H1 (cell line): ENCODE results near the gene PXK. TPM values are rescaled to one million over a fixed set of nuclear protein-coding genes. Genes with fewer than 3 reads are reported as not detected.

Experiments used
- CTCF ChIA-PET: fragments of 300-600 bp; sonication (Branson Sonifier 250); formaldehyde crosslinking; loops from one replicate; lab custom pipeline; 2021; ENCODE audit not compliant: partially characterized antibody; lab: Charles Lee
- POLR2A ChIA-PET: fragments of 300-600 bp; sonication (Branson Sonifier 250); formaldehyde crosslinking; loops from one replicate; lab custom pipeline; 2021; ENCODE audit warnings: inconsistent platforms; ENCODE audit not compliant: partially characterized antibody; lab: Charles Lee
- DNase-seq, 2 experiments: peaks; one replicate each; pipeline versions ENCODE4 v3.0.0 to v3.0.0-alpha.2; 2010 to 2022; ENCODE audit warnings: low spot score in 2 of 2, low read depth in 1 of 2, mixed read lengths in 1 of 2
- FAIRE-seq: peaks from 2 replicates; lab custom pipeline; 2011; peaks lifted over from hg19 to GRCh38; lab: Jason Lieb, UNC
- H2AFZ ChIP-seq: 2 replicates; pipeline ENCODE4 v1.8.1; 2012; ENCODE audit warnings: low read length, inconsistent platforms
- H2AK5ac ChIP-seq: 2 replicates; pipeline ENCODE4 v1.6.1; 2013; ENCODE audit warnings: low read depth, low read length
- H2BK120ac ChIP-seq: replicated peaks from 2 replicates; pipeline ENCODE3; 2013; ENCODE audit warnings: low read depth, low read length, inconsistent platforms
- H2BK12ac ChIP-seq: 2 replicates; pipeline ENCODE4 v1.6.1; 2013; ENCODE audit warnings: low read depth, low read length
- H2BK15ac ChIP-seq: 2 replicates; pipeline ENCODE4 v1.6.1; 2013; ENCODE audit warnings: low read length
- H2BK20ac ChIP-seq: 2 replicates; pipeline ENCODE4 v1.6.1; 2013; ENCODE audit warnings: low read length
- H2BK5ac ChIP-seq: 2 replicates; pipeline ENCODE4 v1.6.1; 2013; ENCODE audit warnings: low read depth, low read length
- H3K14ac ChIP-seq: 2 replicates; pipeline ENCODE4 v1.6.1; 2013; ENCODE audit warnings: inconsistent platforms; ENCODE audit not compliant: insufficient read length
- H3K18ac ChIP-seq: 2 replicates; pipeline ENCODE4 v1.6.1; 2013; ENCODE audit warnings: low read length; ENCODE audit errors: extremely low read depth
- H3K23ac ChIP-seq: 2 replicates; pipeline ENCODE4 v1.6.1; 2013; ENCODE audit warnings: inconsistent platforms; ENCODE audit not compliant: insufficient read length
- H3K23me2 ChIP-seq: 2 replicates; pipeline ENCODE4 v1.6.1; 2013; ENCODE audit warnings: low read depth, low read length
- H3K27ac ChIP-seq: 2 replicates; pipeline ENCODE4 v1.6.1; 2011; ENCODE audit warnings: low read depth, low read length, inconsistent platforms
- H3K27me3 ChIP-seq, 4 experiments: replicated peaks in 1 of 4; 1 replicate in 1 of 4; 2 replicates in 3 of 4; pipeline versions ENCODE4 v1.6.1 to v1.8.1; 2011 to 2013; ENCODE audit warnings: low read length in 3 of 4, mild to moderate bottlenecking in 3 of 4, inconsistent platforms in 2 of 4, mixed read lengths in 2 of 4, moderate library complexity in 1 of 4; ENCODE audit not compliant: control insufficient read depth in 3 of 4, insufficient read depth in 3 of 4; ENCODE audit errors: extremely low read depth in 1 of 4
- H3K36me3 ChIP-seq, 4 experiments: 2 replicates each; pipeline versions ENCODE4 v1.6.1 to v1.8.1; 2011 to 2013; ENCODE audit warnings: mild to moderate bottlenecking in 4 of 4, low read length in 3 of 4, moderate library complexity in 2 of 4, control low read depth in 1 of 4, inconsistent platforms in 1 of 4; ENCODE audit not compliant: insufficient read depth in 4 of 4, control insufficient read depth in 2 of 4
- H3K4ac ChIP-seq: replicated peaks from 2 replicates; pipeline ENCODE3; 2013; ENCODE audit warnings: low read length, low read depth, mixed read lengths, inconsistent platforms; ENCODE audit not compliant: insufficient read length
- H3K4me1 ChIP-seq, 4 experiments: replicated peaks in 1 of 4; 1 replicate in 1 of 4; 2 replicates in 3 of 4; pipeline versions ENCODE4 v1.6.1 to v1.8.1; 2011 to 2013; ENCODE audit warnings: low read length in 3 of 4, inconsistent platforms in 2 of 4, mixed read lengths in 1 of 4; ENCODE audit not compliant: insufficient read depth in 4 of 4, control insufficient read depth in 3 of 4
- H3K4me2 ChIP-seq, 2 experiments: 2 replicates each; pipeline versions ENCODE4 v1.6.1 to v1.8.1; 2011 to 2013; ENCODE audit warnings: low read depth in 2 of 2, low read length in 2 of 2, control low read depth in 1 of 2, inconsistent platforms in 1 of 2, mild to moderate bottlenecking in 1 of 2; ENCODE audit not compliant: insufficient read depth in 1 of 2
- H3K4me3 ChIP-seq, 4 experiments: fragments of 200-600, 300-600 bp in 1 of 4; sonication (generic), shearing (Covaris generic), sonication (Bioruptor Twin) in 1 of 4; 2 replicates each; pipeline versions ENCODE4 v1.5.1 to v1.8.1; 2011 to 2016; ENCODE audit warnings: low read length in 4 of 4, low read depth in 3 of 4, control low read depth in 2 of 4, inconsistent platforms in 2 of 4, mild to moderate bottlenecking in 2 of 4, mixed read lengths in 1 of 4, moderate library complexity in 1 of 4; ENCODE audit not compliant: insufficient read depth in 2 of 4; ENCODE audit errors: extremely low read depth in 1 of 4
- H3K56ac ChIP-seq: replicated peaks from 2 replicates; pipeline ENCODE3; 2013; ENCODE audit warnings: low read depth, mild to moderate bottlenecking, mixed read lengths, low read length, inconsistent platforms; ENCODE audit not compliant: insufficient read length
- H3K79me1 ChIP-seq: 2 replicates; pipeline ENCODE4 v1.6.1; 2013; ENCODE audit warnings: low read depth, low read length, control low read depth
- H3K79me2 ChIP-seq, 2 experiments: 2 replicates each; pipeline versions ENCODE4 v1.6.1 to v1.8.1; 2012 to 2013; ENCODE audit warnings: low read length in 2 of 2, mild to moderate bottlenecking in 2 of 2, inconsistent platforms in 1 of 2; ENCODE audit not compliant: insufficient read depth in 2 of 2, control insufficient read depth in 1 of 2
- H3K9ac ChIP-seq, 4 experiments: replicated peaks in 1 of 4; 1 replicate in 1 of 4; 2 replicates in 3 of 4; pipeline versions ENCODE4 v1.6.1 to v1.8.1; 2011 to 2013; ENCODE audit warnings: low read depth in 3 of 4, low read length in 3 of 4, control low read depth in 2 of 4, mild to moderate bottlenecking in 2 of 4, moderate library complexity in 2 of 4, inconsistent platforms in 1 of 4; ENCODE audit errors: extremely low read depth in 1 of 4
- H3K9me3 ChIP-seq, 2 experiments: 2 replicates each; pipeline versions ENCODE4 v1.6.1 to v1.8.1; 2012 to 2013; ENCODE audit warnings: mild to moderate bottlenecking in 2 of 2, moderate library complexity in 2 of 2, control low read depth in 1 of 2, inconsistent platforms in 1 of 2, low read depth in 1 of 2, low read length in 1 of 2, mixed read lengths in 1 of 2; ENCODE audit not compliant: insufficient read depth in 2 of 2
- H4K20me1 ChIP-seq, 2 experiments: replicated peaks in 1 of 2; 2 replicates each; pipeline versions ENCODE3 to v1.8.1; 2011 to 2013; ENCODE audit warnings: inconsistent platforms in 2 of 2, low read length in 2 of 2, mild to moderate bottlenecking in 1 of 2; ENCODE audit not compliant: insufficient read depth in 2 of 2, control insufficient read depth in 1 of 2
- H4K5ac ChIP-seq: 2 replicates; pipeline ENCODE4 v1.6.1; 2013; ENCODE audit warnings: low read length, low read depth, mixed read lengths, inconsistent platforms; ENCODE audit not compliant: insufficient read length
- H4K8ac ChIP-seq: 2 replicates; pipeline ENCODE4 v1.8.0; 2013; ENCODE audit warnings: mild to moderate bottlenecking, moderate library complexity, low read length, inconsistent platforms; ENCODE audit not compliant: insufficient read depth; ENCODE audit errors: extremely low read depth
- H4K91ac ChIP-seq: replicated peaks from 2 replicates; pipeline ENCODE3; 2013; ENCODE audit warnings: low read length, mixed read lengths, inconsistent platforms; ENCODE audit not compliant: insufficient read length
- YY1 ChIP-seq: IDR thresholded peaks from 2 replicates; pipeline ENCODE4 v1.6.1; 2011; ENCODE audit warnings: low read depth, mild to moderate bottlenecking, low read length
- WGBS, 2 experiments: shearing (Covaris generic) in 1 of 2; methylation state at CpG; one replicate each; pipeline versions ENCODE4 v1.1.6 to v1.1.7; 2013 to 2015; ENCODE audit warnings: low lambda C conversion rate in 2 of 2, mixed read lengths in 2 of 2, inconsistent platforms in 1 of 2, low coverage in 1 of 2, missing lambda C conversion rate in 1 of 2; ENCODE audit not compliant: insufficient replicate concordance in 2 of 2, insufficient coverage in 1 of 2, insufficient read length in 1 of 2; ENCODE audit errors: extremely low coverage in 1 of 2, missing lambda C conversion rate in 1 of 2; 5-methylcytosine and 5-hydroxymethylcytosine counted together
- polyA plus RNA-seq, 7 experiments: library from polyadenylated mRNA; depleted of rRNA in 3 of 7; stranded (reverse) in 5 of 7; unstranded in 2 of 7; fragments of >200 nt in 5 of 7; fragments of 200-250 nt in 2 of 7; gene quantifications; 1 replicate in 5 of 7; 2 replicates in 1 of 7; 4 replicates in 1 of 7; pipeline versions ENCODE4 v1.2.1 to v1.2.3, GENCODE V29; 2011 to 2013; ENCODE audit warnings: missing spikeins in 2 of 7, mixed read lengths in 2 of 7
- total RNA-seq: library from RNA; stranded (reverse); fragmentation: NEBNext Ultra II Directional; extraction: Animal tissue kit (Norgen Biotek cat#: 25700); gene quantifications from 2 replicates; pipeline ENCODE4 v1.2.1, GENCODE V29; 2021

Gene PXK
- total and polyA plus RNA-seq, 2 of the 8 experiments (the other 6 are each of a cell fraction or from before 2014, with no cell fraction given) = 3.5 to 7.1 TPM

- Histone ChIP-seq H2BK5ac (no peak overlapping the region), H3K79me1 (no peaks in the 10 kb centered on the region), H3K4me1 (no peaks in the 10 kb centered on the region), H3K79me2 (no peaks in the 10 kb centered on the region), H2BK15ac (no peak overlapping the region), H4K5ac (no peak overlapping the region), H3K18ac (no peak overlapping the region), H2AFZ (no peak overlapping the region), H2BK12ac (no peak overlapping the region), H2AK5ac (no peak overlapping the region), H3K36me3 (no peaks in the 10 kb centered on the region), H3K4me2 (no peak overlapping the region), H4K20me1 (no peaks in the 10 kb centered on the region), H3K4me3 (no peak overlapping the region), H3K9me3 (peaks cover 0 to 7% of the 10 kb centered on the region in 2 experiments; a peak in 1 of 4 replicates), H3K23me2 (0 out of 2 replicates have a peak, but pooled peaks cover 1% of the 10 kb centered on the region), H3K56ac (no peak overlapping the region), H3K23ac (no peak overlapping the region), H3K14ac (no peak overlapping the region), H3K27me3 (no peaks in the 10 kb centered on the region), H3K27ac (no peak overlapping the region), H2BK20ac (no peak overlapping the region), H2BK120ac (no peak overlapping the region), H3K9ac (no peak overlapping the region), H3K4ac (no peak overlapping the region), H4K91ac (no peak overlapping the region), H4K8ac (0 out of 2 replicates have a peak overlapping the region, but pooled peaks have one; percentile 9)
- 84% methylated on average over 10 of the region's 10 CpGs; no CpG with 5 or more reads in 1 of the 2 experiments for WGBS, 2 experiments
- DNase-seq = no peak
- FAIRE-seq = no peak
- ChIA-PET POLR2A (no interaction called here), CTCF (interaction anchor here (0.5 to 2.1 kb wide), 8 partner anchors 14 to 276 kb away, joined by 3 to 8 read pairs (median 4); partner anchors contain the start of genes HTD2 and RPP14)
- no peak for TF ChIP-seq YY1
These were observed 39.8 kb upstream of the PXK start for GRCh38 chr3:58292866-58293265.
